Endothelial cell (in vitro differentiated cells): ENCODE results near the gene SLC1A1. TPM values are rescaled to one million over a fixed set of nuclear protein-coding genes. Genes with fewer than 3 reads are reported as not detected.

Experiments
- DNase-seq: peaks from one replicate; pipeline ENCODE4 v3.0.0; 2021; ENCODE audit warnings: low spot score
- H3K27ac Mint-ChIP-seq: one replicate; pipeline ENCODE4 v1.8.0; 2021; ENCODE audit warnings: mixed read lengths, inconsistent platforms; ENCODE audit not compliant: unreplicated experiment
- H3K27me3 Mint-ChIP-seq: one replicate; pipeline ENCODE4 v1.8.0; 2021; ENCODE audit warnings: mild to moderate bottlenecking, moderate library complexity, mixed read lengths, inconsistent platforms; ENCODE audit not compliant: unreplicated experiment
- H3K36me3 Mint-ChIP-seq: one replicate; pipeline ENCODE4 v1.8.0; 2021; ENCODE audit warnings: mild to moderate bottlenecking, low read depth, mixed read lengths, inconsistent platforms; ENCODE audit not compliant: unreplicated experiment
- H3K4me1 Mint-ChIP-seq: one replicate; pipeline ENCODE4 v1.8.0; 2021; ENCODE audit warnings: mild to moderate bottlenecking, mixed read lengths, inconsistent platforms; ENCODE audit not compliant: unreplicated experiment
- H3K4me3 Mint-ChIP-seq: one replicate; pipeline ENCODE4 v1.8.0; 2021; ENCODE audit warnings: mild to moderate bottlenecking, mixed read lengths, inconsistent platforms; ENCODE audit not compliant: unreplicated experiment
- H3K9me3 Mint-ChIP-seq: one replicate; pipeline ENCODE4 v1.8.0; 2021; ENCODE audit warnings: mixed read lengths, inconsistent platforms; ENCODE audit not compliant: unreplicated experiment
- CTCF ChIP-seq: fragments of 200-600 bp; sonication (generic); IDR thresholded peaks from one replicate; pipeline ENCODE4 v1.5.0; 2021; ENCODE audit warnings: antibody characterized with exemption; ENCODE audit not compliant: unreplicated experiment
- total RNA-seq: library from RNA; stranded (reverse); fragmentation: NEBNext Ultra II Directional; extraction: Animal tissue kit (Norgen Biotek cat#: 25700); gene quantifications from one replicate; pipeline ENCODE4 v1.2.1, GENCODE V29; 2021; ENCODE audit not compliant: unreplicated experiment

The SLC1A1 gene
- total RNA-seq, 1 donor from 2014 or later: 2.2 TPM

- H3K4me1 Mint-ChIP-seq: no peaks in the 10 kb centered on the region
- H3K4me3 Mint-ChIP-seq: no peak overlapping the region
- no peaks in the 10 kb centered on the region for H3K9me3 Mint-ChIP-seq
- no peak overlapping the region for H3K27ac Mint-ChIP-seq
- no peak for TF ChIP-seq CTCF
- H3K36me3 Mint-ChIP-seq: no peaks in the 10 kb centered on the region
- H3K27me3 Mint-ChIP-seq: no peaks in the 10 kb centered on the region
- no peak for DNase-seq
Measured at GRCh38 chr9:4620057-4620765, 129.9 kb downstream of the SLC1A1 start.

- no peak for DNase-seq
- no peak overlapping the region for H3K4me3 Mint-ChIP-seq
- no peaks in the 10 kb centered on the region for H3K4me1 Mint-ChIP-seq
- H3K36me3 Mint-ChIP-seq: no peaks in the 10 kb centered on the region
- no peak overlapping the region for H3K27ac Mint-ChIP-seq
- no peaks in the 10 kb centered on the region for H3K27me3 Mint-ChIP-seq
- no peaks in the 10 kb centered on the region for H3K9me3 Mint-ChIP-seq
- TF ChIP-seq CTCF: no peak
Measured at GRCh38 chr9:4620881-4621555, 130.8 kb downstream of the SLC1A1 start.

- Mint-ChIP-seq H3K9me3 (no peaks in the 10 kb centered on the region), H3K4me3 (no peak overlapping the region), H3K36me3 (no peaks in the 10 kb centered on the region), H3K27ac (no peak overlapping the region), H3K27me3 (no peaks in the 10 kb centered on the region), H3K4me1 (no peaks in the 10 kb centered on the region)
- TF ChIP-seq CTCF: no peak
- no peak for DNase-seq
Measured at GRCh38 chr9:4622016-4622415, 131.7 kb downstream of the SLC1A1 start.

GRCh38 chr9:4630836-4631235 lies 140.6 kb downstream of the SLC1A1 start:
- Mint-ChIP-seq H3K4me1 (no peaks in the 10 kb centered on the region), H3K4me3 (no peak overlapping the region), H3K27me3 (no peaks in the 10 kb centered on the region), H3K36me3 (no peaks in the 10 kb centered on the region), H3K9me3 (no peaks in the 10 kb centered on the region), H3K27ac (no peak overlapping the region)
- no peak for DNase-seq
- TF ChIP-seq CTCF: no peak

Other genes with a start within 250 kb of the SLC1A1 start
- 2.8 TPM for gene GLIS3, start 190.4 kb upstream of the SLC1A1 start, total RNA-seq
- 7.7 TPM for gene PLPP6, start 171.8 kb downstream of the SLC1A1 start, total RNA-seq
- 6.7 TPM for gene SPATA6L, start 176.0 kb downstream of the SLC1A1 start, total RNA-seq
- gene CDC37L1, start 189.1 kb downstream of the SLC1A1 start, total RNA-seq: 10.7 TPM